Stimulated activated naive B cell treated with anti-CD40 and anti-IgM and Interleukin-4, amounts not matched to agents 10 μg/mL and 1 μg/mL and 100 μg/mL, for 72 hours (primary cell): ENCODE measurements around the gene GRID2.

Experiments
- ATAC-seq, 2 donors: fragments of 150-1000 bp; cut with Tn5 transposase; replicated peaks; 2 replicates each; pipeline ENCODE4 v1.10.0; 2021; ENCODE audit warnings: moderate library complexity in 1 of 2
- DNase-seq: peaks from one replicate; pipeline ENCODE4 v3.0.0; 2021
- H3K27ac Mint-ChIP-seq: one replicate; pipeline ENCODE4 v1.8.0; 2022; ENCODE audit warnings: mild to moderate bottlenecking, mixed read lengths
- H3K27me3 Mint-ChIP-seq, 2 donors: one replicate each; pipeline ENCODE4 v1.8.0; 2022; ENCODE audit warnings: mixed read lengths in 2 of 2
- H3K36me3 Mint-ChIP-seq, 2 donors: one replicate each; pipeline ENCODE4 v1.8.0; 2022; ENCODE audit warnings: mixed read lengths in 2 of 2, mild to moderate bottlenecking in 1 of 2
- H3K4me1 Mint-ChIP-seq, 2 donors: one replicate each; pipeline ENCODE4 v1.8.0; 2022; ENCODE audit warnings: mixed read lengths in 2 of 2, mild to moderate bottlenecking in 1 of 2
- H3K4me3 Mint-ChIP-seq, 2 donors: one replicate each; pipeline ENCODE4 v1.8.0; 2022; ENCODE audit warnings: mild to moderate bottlenecking in 2 of 2, mixed read lengths in 2 of 2, moderate library complexity in 1 of 2
- H3K9me3 Mint-ChIP-seq, 2 donors: one replicate each; pipeline ENCODE4 v1.8.0; 2022; ENCODE audit warnings: mixed read lengths in 2 of 2, mild to moderate bottlenecking in 1 of 2

GRID2 gene

GRCh38 chr4:93684571-93684970, 1380.8 kb downstream of the GRID2 start:
- ATAC-seq, result no peak
- no peaks in the 10 kb centered on the region for H3K36me3 Mint-ChIP-seq
- peaks cover 0 to 2% of the 10 kb centered on the region in 2 donors for H3K9me3 Mint-ChIP-seq
- no peak for DNase-seq
- no peak overlapping the region for H3K27ac Mint-ChIP-seq
- H3K4me1 Mint-ChIP-seq, result no peaks in the 10 kb centered on the region
- no peaks in the 10 kb centered on the region for H3K27me3 Mint-ChIP-seq
- H3K4me3 Mint-ChIP-seq, result no peak overlapping the region

- H3K27me3 Mint-ChIP-seq, result no peaks in the 10 kb centered on the region
Measured at GRCh38 chr4:93687304-93687703, 1383.5 kb downstream of the GRID2 start.

GRCh38 chr4:93688978-93689377, 1385.2 kb downstream of the GRID2 start:
- Mint-ChIP-seq H3K27ac (no peak overlapping the region), H3K27me3 (no peaks in the 10 kb centered on the region), H3K4me3 (no peak overlapping the region), H3K4me1 (no peaks in the 10 kb centered on the region), H3K9me3 (no peaks in the 10 kb centered on the region), H3K36me3 (no peaks in the 10 kb centered on the region)
- ATAC-seq (no peak), DNase-seq (no peak)

More at GRCh38 chr4:93687304-93687703, 1383.5 kb downstream of the GRID2 start:
- ATAC-seq (no peak), DNase-seq (no peak)
- no peak overlapping the region for H3K27ac Mint-ChIP-seq
- H3K4me3 Mint-ChIP-seq, result no peak overlapping the region
- no peaks in the 10 kb centered on the region for H3K9me3 Mint-ChIP-seq
- H3K36me3 Mint-ChIP-seq, result no peaks in the 10 kb centered on the region
- H3K4me1 Mint-ChIP-seq, result no peaks in the 10 kb centered on the region

GRCh38 chr4:93693141-93693540, 1389.4 kb downstream of the GRID2 start:
- Mint-ChIP-seq H3K9me3 (peaks cover 0 to 4% of the 10 kb centered on the region in 2 donors), H3K36me3 (no peaks in the 10 kb centered on the region), H3K4me3 (no peak overlapping the region), H3K27me3 (no peaks in the 10 kb centered on the region), H3K4me1 (no peaks in the 10 kb centered on the region), H3K27ac (no peak overlapping the region)
- ATAC-seq (no peak), DNase-seq (no peak)

- Mint-ChIP-seq H3K9me3 (peaks cover 0 to 4% of the 10 kb centered on the region in 2 donors), H3K4me3 (no peak overlapping the region), H3K27me3 (no peaks in the 10 kb centered on the region), H3K4me1 (no peaks in the 10 kb centered on the region), H3K36me3 (no peaks in the 10 kb centered on the region), H3K27ac (no peak overlapping the region)
- DNase-seq, result no peak
- ATAC-seq, result no peak
Measured at GRCh38 chr4:93698686-93699085, 1394.9 kb downstream of the GRID2 start.

GRCh38 chr4:93700571-93700970, 1396.8 kb downstream of the GRID2 start:
- no peak for DNase-seq
- no peak for ATAC-seq
- Mint-ChIP-seq H3K36me3 (no peaks in the 10 kb centered on the region), H3K4me3 (no peak overlapping the region), H3K27me3 (no peaks in the 10 kb centered on the region), H3K4me1 (no peaks in the 10 kb centered on the region), H3K27ac (no peak overlapping the region), H3K9me3 (no peaks in the 10 kb centered on the region)

GRCh38 chr4:93710101-93710846, 1406.5 kb downstream of the GRID2 start:
- H3K4me3 Mint-ChIP-seq, result no peak overlapping the region
- ATAC-seq (peak; percentile 45), DNase-seq (no peak)
- H3K27me3 Mint-ChIP-seq, result no peaks in the 10 kb centered on the region
- H3K27ac Mint-ChIP-seq, result no peak overlapping the region
- H3K4me1 Mint-ChIP-seq, result no peaks in the 10 kb centered on the region
- H3K36me3 Mint-ChIP-seq, result no peaks in the 10 kb centered on the region
- peaks cover 0 to 3% of the 10 kb centered on the region in 2 donors for H3K9me3 Mint-ChIP-seq

GRCh38 chr4:93710847-93711430, 1407.2 kb downstream of the GRID2 start:
- Mint-ChIP-seq H3K27ac (no peak overlapping the region), H3K9me3 (peaks cover 0 to 3% of the 10 kb centered on the region in 2 donors), H3K27me3 (no peaks in the 10 kb centered on the region), H3K4me1 (no peaks in the 10 kb centered on the region), H3K36me3 (no peaks in the 10 kb centered on the region), H3K4me3 (no peak overlapping the region)
- ATAC-seq (no peak), DNase-seq (no peak)

- no peaks in the 10 kb centered on the region for H3K4me1 Mint-ChIP-seq
- no peaks in the 10 kb centered on the region for H3K27me3 Mint-ChIP-seq
- H3K27ac Mint-ChIP-seq, result no peak overlapping the region
- peaks cover 0 to 3% of the 10 kb centered on the region in 2 donors for H3K9me3 Mint-ChIP-seq
- DNase-seq (no peak), ATAC-seq (no peak)
- H3K4me3 Mint-ChIP-seq, result no peak overlapping the region
- no peaks in the 10 kb centered on the region for H3K36me3 Mint-ChIP-seq
Measured at GRCh38 chr4:93718233-93718632, 1414.5 kb downstream of the GRID2 start.

GRCh38 chr4:93719552-93719951, 1415.8 kb downstream of the GRID2 start:
- no peak for ATAC-seq
- H3K9me3 Mint-ChIP-seq, result peaks cover 0 to 2% of the 10 kb centered on the region in 2 donors

GRCh38 chr4:93722446-93722845, 1418.7 kb downstream of the GRID2 start:
- no peak overlapping the region for H3K27ac Mint-ChIP-seq
- peaks cover 0 to 3% of the 10 kb centered on the region in 2 donors for H3K9me3 Mint-ChIP-seq

More at GRCh38 chr4:93719552-93719951, 1415.8 kb downstream of the GRID2 start:
- Mint-ChIP-seq H3K27me3 (no peaks in the 10 kb centered on the region), H3K27ac (no peak overlapping the region), H3K36me3 (no peaks in the 10 kb centered on the region), H3K4me3 (no peak overlapping the region), H3K4me1 (no peaks in the 10 kb centered on the region)
- no peak for DNase-seq

GRCh38 chr4:93730251-93730650, 1426.5 kb downstream of the GRID2 start:
- ATAC-seq (no peak), DNase-seq (no peak)
- no peaks in the 10 kb centered on the region for H3K4me1 Mint-ChIP-seq
- H3K9me3 Mint-ChIP-seq, result no peaks in the 10 kb centered on the region
- no peaks in the 10 kb centered on the region for H3K36me3 Mint-ChIP-seq
- no peak overlapping the region for H3K27ac Mint-ChIP-seq
- H3K4me3 Mint-ChIP-seq, result no peak overlapping the region
- H3K27me3 Mint-ChIP-seq, result no peaks in the 10 kb centered on the region

More at GRCh38 chr4:93722446-93722845, 1418.7 kb downstream of the GRID2 start:
- no peak for ATAC-seq
- no peak overlapping the region for H3K4me3 Mint-ChIP-seq
- DNase-seq, result no peak
- no peaks in the 10 kb centered on the region for H3K4me1 Mint-ChIP-seq
- H3K36me3 Mint-ChIP-seq, result no peaks in the 10 kb centered on the region
- no peaks in the 10 kb centered on the region for H3K27me3 Mint-ChIP-seq

GRCh38 chr4:93730760-93731159, 1427.0 kb downstream of the GRID2 start:
- H3K36me3 Mint-ChIP-seq, result no peaks in the 10 kb centered on the region
- no peaks in the 10 kb centered on the region for H3K27me3 Mint-ChIP-seq
- no peaks in the 10 kb centered on the region for H3K9me3 Mint-ChIP-seq
- H3K4me3 Mint-ChIP-seq, result no peak overlapping the region
- DNase-seq (no peak), ATAC-seq (no peak)
- H3K27ac Mint-ChIP-seq, result no peak overlapping the region
- no peaks in the 10 kb centered on the region for H3K4me1 Mint-ChIP-seq

- ATAC-seq (no peak), DNase-seq (no peak)
- H3K27me3 Mint-ChIP-seq, result no peaks in the 10 kb centered on the region
- no peaks in the 10 kb centered on the region for H3K9me3 Mint-ChIP-seq
- no peak overlapping the region for H3K27ac Mint-ChIP-seq
- no peaks in the 10 kb centered on the region for H3K4me1 Mint-ChIP-seq
- no peaks in the 10 kb centered on the region for H3K36me3 Mint-ChIP-seq
- H3K4me3 Mint-ChIP-seq, result no peak overlapping the region
Measured at GRCh38 chr4:93731456-93731855, 1427.7 kb downstream of the GRID2 start.

GRCh38 chr4:93732509-93732908, 1428.7 kb downstream of the GRID2 start:
- Mint-ChIP-seq H3K27ac (no peak overlapping the region), H3K27me3 (no peaks in the 10 kb centered on the region), H3K9me3 (no peaks in the 10 kb centered on the region), H3K4me1 (no peaks in the 10 kb centered on the region), H3K4me3 (no peak overlapping the region), H3K36me3 (no peaks in the 10 kb centered on the region)
- no peak for DNase-seq
- ATAC-seq, result no peak
